Stimulated activated naive CD8-positive, alpha-beta T cell treated with anti-CD3 and anti-CD28 coated beads, Interleukin-15, Interleukin-2, amounts not matched to agents 100 U/mL and 50 U/mL, for 24 hours (primary cell): ENCODE results near the gene GSE1.
"Not testable (repeated sequence)": the region's sequence is repeated elsewhere in the genome, so short reads cannot be mapped to it uniquely, and the experiment has no call there.

ENCODE experiments used
- ATAC-seq: fragments of 150-1000 bp; cut with Tn5 transposase; one replicate; pipeline ENCODE4 v1.10.0; 2021
- DNase-seq: peaks from one replicate; pipeline ENCODE4 v3.0.0; 2021

Gene GSE1

DNA sequence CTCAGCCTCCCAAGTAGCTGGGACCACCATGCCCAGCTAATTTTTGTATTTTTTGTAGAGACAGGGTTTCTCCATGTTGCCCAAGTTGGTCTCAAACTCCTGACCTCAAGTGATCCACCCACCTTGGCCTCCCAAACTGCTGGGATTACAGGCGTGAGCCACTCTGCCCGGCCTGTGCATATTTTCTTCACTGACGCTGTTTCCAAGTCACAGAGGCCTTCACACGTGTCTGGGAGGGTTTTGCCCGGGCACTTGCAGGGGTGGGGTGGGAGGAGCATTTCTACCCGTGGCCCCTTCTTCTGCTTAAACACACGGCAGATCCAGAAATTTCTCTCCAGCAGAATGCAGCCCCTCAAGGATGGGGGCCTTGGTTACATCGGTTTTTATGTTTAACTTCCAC is 20.8 kb upstream of the GSE1 start:
- ATAC-seq, result not testable (repeated sequence)

DNA sequence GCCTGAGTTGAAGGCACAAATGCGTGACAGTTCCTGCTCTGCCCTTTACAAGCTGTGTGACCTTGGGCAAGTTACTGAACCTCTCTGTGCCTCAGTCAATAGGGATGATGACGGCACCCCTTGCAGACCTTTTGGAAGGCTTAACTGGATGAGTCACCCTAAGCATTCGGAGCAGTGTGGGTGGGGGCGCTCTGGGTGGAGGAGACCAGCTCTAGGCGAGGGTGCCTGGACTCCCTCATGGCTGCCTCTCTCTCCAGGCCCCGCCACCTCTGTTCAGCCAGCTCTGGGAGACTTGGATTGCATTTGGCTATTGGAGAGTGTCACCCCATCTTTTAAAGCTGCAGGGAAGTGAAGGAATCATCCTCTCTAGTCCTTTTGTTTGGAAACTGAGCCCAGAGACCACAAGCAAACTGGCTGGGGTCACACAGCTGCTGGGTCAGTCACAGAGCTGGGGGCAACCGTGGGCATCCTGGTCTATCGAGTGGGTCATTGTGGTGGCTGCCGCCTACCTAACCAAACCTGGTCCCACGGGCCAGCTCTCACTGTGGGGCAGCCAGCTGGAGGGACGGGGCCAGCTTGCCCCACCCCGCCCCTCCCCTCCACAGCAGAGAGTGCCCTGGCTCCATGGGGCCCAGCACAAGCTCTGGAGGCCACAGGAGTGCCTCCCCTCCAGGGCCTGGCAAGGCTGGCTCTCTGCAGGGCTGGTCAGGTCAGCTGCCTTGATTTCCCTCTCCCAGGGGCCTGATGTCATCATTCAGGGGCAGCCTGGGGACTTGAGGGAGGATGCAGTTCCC is 20.2 kb upstream of the GSE1 start:
- DNase-seq (no peak), ATAC-seq (peak; percentile 40)

More for the DNA sequence above, 20.8 kb upstream of the GSE1 start:
- not testable (repeated sequence) for DNase-seq

DNA sequence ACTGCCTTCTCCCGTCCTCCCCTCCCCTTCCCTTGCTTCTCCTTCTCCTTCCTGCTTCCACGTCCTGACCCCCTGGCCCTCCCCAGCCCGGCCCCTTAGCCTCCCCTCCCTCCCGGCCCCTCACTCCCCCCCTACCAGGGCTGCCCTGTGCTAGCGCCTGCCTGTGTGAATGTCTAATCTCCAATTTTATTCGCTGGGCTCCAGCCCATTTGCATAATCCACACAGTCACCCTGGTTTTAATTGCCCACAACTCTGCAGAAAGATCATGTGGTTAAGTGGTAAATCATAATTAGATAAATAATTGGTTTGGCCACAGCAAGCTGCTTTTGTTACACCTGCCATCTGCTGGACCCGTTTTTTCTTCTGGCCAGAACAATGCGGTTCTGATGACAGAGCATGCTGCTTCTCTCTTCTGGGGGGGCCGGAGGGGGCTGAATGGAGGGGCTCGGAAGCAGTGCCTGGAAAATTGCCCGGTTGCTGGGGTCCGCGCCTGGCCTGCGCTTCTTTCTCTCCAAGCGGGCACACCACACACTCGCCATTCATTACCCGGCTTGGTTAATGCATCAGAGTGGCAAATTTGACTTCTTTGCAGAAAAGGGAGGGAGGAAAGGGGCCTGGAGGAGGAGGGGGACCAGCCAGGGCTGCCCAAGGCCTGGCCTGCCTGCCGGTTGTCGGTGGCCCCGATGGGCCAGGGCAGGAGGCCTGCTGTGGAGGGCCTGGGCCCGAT is 19.5 kb upstream of the GSE1 start:
- DNase-seq, result no peak
- no peak for ATAC-seq

DNA sequence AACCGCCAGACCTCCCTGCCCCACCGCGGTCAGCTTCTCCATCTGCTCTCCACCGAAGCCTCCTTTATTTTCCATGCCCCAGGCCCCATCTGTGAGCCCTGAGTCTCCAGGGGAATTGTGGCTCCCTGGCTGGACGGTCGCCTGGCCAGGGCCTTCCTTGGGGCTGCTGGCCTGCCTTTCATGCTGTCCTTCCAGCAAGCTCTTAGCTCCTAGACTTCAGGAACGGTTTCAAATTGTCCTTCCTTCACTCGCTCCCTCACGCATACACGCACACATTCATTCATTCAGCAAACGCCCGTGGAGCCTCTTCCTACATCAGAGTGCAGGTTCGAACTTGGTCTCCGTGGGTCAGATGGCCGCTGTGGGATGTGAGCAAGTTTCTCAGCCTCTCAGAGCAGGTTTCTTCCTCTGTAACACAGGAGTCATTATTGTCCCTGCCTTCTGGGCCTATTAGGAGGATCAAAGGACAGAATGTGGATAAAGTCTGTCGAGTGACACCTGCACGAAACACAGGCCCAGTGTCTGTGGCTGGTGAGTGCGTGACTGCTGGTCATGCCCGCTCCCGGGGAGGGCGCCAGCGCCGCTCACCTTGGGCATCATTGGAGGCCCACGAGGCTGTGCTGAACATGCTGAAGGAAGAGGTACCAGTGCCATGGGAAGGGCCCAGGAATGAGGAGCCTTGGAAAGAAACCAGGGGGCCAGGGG is 18.7 kb upstream of the GSE1 start:
- no peak for ATAC-seq
- no peak for DNase-seq

DNA sequence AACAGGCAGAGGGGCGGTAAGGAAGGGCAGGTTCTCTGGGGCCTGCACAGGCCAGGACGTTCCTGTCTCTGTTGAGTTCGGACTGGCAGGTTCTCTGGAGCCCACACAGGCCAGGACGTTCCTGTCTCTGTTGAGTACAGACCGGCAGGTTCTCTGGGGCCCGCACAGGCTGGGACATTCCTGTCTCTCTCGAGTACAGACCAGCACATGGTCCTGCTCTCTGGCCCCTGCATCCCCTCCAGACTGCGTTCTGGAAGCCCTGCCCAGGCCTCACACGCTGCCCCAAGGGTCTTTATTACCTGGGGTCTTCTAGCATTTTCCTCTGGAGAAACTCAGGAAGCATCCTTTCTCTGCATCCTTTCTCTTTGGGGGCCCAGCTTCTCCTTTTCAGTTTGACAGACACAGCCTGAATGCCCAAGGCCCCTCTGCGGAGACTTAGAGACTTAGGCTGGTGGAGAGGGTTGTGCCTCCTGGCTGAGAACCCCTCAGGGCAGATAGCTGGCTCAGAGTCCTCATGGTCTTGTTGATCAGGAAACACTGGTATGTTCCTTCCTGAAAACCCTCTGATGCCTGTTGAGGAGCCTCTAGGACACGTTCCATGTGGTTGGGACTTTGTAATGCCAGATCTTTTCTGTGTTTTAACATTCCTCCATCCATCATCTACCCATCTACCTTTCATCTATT is 18.0 kb upstream of the GSE1 start:
- ATAC-seq (no peak), DNase-seq (no peak)

DNA sequence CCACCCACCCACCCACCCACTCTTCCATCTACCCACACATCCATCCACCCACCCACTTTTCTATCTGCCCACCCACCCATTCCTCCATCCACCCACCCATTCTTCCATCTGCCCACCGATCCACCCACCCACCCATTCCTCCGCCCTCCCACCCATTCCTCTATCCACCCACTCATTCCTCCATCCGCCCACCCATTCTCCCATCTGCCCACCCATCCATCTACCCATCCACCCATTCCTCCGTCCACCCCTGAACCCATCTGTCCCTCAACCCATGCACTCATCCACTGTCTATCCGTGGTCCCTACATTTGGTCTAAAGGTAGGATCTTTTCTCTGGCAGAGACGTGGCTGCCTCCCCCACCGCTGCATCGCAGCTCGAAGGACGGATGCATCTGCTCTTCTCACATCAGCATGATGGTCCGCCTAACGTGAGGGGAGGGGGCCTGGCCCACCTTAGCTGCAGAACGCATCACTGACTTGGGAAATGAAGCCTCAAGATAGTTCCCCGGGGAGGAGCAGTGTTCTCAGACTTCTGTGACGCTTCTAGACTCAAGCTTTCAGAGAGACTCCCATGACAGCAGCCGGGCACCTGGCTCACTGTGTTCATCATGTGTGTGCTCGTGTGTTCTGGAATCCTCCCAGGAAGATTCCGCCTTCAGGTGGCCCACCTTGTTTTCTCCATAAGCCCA is 17.2 kb upstream of the GSE1 start:
- no peak for ATAC-seq
- DNase-seq, result no peak

DNA sequence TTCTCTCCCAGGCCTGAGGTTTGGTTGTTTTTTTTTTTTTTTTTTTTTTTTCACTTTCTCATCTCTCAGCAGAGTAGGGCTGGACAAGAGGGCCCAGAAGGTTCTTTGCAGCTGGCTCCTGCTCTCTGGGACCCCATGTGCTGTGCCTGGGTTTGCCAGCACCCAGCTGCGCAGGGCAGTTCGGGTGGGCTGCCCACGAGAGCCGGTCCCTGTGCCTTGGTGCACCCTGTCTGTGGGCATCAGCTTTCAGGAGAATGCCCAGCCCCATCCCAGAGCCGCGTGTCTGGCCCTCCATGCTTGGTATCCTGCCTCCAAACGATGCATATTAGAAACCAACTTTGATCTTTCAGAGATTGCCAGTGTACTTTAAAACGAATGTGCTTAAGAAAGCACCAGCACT is 15.0 kb upstream of the GSE1 start:
- no peak for ATAC-seq
- DNase-seq, result no peak

DNA sequence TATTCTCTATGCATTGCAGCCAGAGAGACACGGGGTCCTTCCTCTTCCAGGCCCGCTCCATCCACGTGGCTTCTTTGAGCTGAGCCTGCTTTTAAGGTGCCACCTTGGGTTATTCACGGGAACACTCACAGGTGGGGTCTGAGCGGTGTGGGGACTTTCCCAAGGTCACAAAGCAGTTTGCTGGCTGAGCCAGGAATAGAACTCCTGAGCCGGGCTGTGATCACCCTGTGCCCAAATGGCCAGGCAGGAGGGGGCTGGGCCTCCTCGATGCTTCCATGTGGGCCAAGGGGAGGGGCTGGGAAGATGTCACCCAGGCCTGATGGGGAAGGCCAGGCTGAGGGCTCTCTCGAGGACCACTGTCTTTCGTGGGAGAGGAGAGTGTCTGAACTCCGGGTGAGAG is 13.0 kb upstream of the GSE1 start:
- DNase-seq (no peak), ATAC-seq (no peak)

DNA sequence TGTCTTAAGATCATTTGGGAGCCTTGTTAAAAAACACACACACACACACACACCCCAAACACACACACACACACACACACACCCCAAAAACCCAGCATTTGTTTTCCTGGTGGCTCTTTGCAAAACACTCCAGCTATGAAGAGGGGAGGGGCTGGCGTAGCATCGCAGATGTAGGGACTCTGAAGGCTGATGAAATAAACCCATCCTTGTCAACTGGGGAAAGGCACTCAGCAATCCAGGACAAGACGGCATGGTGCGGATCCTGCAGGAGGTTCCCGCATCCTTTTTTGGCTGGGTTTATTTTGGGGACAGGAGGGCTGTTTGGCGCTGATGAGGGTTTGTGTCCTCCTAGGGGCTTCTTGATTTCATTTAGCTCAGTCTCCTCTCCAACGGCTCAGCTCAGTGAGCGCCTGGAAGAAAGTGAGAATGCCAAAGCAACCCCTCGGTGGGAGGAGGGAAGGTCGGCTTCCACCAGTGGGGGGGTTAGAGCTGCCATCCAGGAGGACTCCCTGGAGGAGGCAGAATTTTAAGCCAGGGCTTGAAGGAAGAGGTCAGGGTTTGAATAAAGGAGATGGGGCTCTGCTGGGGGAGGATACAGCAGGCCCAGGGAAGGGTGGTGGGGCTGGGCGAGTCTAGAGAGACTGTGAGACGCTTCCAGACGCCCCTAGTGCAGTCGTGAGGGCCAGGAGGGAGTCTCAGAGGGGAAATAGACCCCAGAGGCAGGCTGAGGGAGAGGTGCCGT is 12.4 kb upstream of the GSE1 start:
- no peak for DNase-seq
- no peak for ATAC-seq

DNA sequence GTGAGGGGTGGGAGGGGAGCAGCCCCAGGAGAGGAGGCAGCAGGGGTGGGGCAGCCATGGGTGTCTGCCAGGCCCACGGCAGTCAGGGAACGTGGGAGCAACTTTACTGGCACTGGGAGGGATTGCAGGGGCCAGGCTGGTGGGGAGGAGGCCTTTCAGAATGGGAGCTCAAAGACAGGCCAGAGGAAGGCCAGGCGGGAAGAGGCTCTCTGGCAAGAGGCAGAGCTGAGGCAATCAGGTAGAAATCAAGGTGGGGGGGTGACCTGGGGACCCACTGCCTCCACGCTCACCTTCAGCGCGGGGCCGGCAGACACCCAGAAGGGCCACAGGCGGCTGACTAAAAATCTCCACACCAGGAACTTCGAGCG is 11.9 kb upstream of the GSE1 start:
- DNase-seq, result no peak
- no peak for ATAC-seq

DNA sequence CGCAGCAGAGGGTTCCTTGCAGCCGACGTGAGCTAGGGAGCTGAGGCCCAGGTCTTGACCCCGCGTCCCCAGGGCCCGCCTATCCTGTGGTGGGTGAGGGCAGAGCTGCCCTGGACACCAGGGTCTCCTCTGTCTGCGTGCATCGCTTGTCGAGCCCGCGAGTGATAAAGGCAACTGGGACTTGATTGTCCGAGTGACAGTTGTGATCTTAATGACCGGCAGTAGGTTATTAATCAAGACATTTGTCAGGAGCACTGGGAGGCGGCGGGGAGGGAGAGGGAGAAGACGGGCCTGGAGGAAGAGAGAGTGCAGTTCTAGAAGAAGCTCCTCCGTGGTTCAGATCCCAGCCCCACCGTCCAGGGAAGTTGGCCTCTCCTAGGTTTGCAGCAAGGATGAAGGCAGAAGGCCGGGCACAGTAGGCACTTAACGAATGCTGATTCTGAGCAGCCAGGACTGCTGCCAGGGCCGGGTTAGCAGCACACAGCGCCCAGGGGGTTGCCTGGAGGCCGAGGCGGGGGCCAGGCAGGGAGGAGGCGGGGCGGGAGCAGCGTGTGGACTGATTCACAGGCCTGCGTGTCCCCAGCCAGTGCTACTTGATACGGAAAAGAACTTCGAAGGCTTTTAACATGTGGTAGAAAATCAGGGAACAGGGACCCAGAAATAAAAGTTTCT is 11.3 kb upstream of the GSE1 start:
- DNase-seq (no peak), ATAC-seq (no peak)

DNA sequence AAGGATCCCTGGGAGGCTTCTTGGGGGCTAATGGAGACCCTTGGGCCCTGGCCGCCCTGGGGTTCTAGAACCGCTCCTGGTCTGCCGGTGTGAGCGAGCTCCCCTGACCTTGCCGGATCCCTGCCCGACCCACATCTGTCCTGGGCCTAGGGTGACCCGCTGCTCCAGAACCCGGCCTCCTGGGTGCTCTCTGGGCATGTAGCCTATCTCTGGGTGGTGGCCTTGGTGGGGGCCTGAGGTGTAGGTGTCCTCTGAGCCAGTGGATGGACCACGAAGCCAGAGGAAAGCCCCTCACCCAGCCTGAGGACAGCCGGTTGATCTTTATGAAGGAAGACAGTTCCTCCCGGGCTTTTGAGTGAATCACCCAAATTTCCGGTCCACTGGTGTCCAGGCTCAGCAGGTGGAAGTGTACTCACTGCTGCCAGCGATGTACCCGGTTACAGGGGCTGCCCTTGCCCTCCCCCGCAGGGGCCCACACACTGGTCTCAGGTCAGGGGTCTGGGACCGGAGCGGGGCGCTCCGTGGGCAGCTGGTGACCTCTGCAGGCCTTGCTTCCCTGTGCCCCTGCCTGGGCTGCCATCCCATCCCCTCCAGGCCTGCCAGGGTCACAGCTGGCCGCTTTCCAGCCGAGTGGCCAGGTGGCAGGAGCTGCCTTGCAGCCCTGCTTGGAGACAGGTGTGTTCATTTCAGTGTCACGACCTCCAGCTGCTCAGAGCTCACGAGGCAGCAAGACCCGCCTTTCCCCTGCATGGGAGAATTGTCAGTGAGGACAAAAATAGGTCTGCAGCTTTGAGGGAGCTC is 10.5 kb upstream of the GSE1 start:
- no peak for ATAC-seq
- DNase-seq, result no peak

DNA sequence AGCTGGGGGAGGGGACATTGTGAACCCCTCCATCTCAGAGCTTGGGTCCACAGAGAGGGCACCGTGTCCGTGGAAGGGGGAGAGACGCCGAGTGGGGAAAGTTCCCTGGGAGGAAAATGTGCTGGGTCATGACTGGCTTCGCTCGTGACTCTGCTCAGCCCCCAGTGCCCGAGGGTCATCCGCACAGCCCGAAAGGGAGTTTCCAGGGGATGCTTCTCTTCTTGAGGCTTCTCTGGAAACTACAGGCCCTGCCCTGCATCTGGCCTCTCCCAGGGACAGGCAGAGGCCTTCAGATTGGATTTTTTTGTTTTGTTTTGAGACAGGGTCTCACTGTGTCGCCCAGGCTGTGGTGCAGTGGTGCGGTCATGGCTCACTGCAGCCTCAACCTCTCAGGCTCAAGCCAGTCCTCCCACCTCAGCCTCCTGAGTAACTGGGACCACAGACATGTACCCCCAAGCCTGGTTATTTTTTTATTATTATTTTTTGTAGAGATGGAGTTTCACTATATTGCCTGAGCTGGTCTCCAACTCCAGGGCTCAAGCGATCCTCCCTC is 9.8 kb upstream of the GSE1 start:
- no peak for DNase-seq

DNA sequence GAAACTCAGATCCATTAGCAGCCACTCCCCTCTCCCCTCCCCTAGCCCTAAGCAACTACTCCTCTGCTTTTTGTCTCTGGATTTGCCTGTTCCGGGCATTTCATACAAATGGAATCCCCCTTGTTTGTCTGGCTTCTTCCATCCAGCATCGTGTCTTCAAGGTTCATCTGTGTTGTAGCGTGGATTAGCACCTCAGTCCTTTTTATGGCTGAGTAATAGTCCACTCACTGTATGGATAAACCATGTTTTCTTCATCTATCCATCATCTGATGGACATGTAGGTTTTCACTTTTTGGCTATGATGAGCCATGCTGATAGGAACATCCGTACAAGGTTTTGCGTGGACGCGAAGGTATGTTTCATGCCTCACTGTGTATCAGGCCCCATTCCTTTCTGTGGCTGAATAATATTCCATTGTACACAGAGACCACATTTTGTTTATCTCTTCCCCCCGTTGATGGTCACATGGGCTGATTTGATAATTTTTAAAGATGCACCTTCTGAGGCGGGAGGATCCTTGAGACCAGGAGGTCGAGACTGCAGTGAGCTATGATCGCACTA is 8.9 kb upstream of the GSE1 start:
- ATAC-seq (no peak), DNase-seq (no peak)

More for the DNA sequence above, 9.8 kb upstream of the GSE1 start:
- no peak for ATAC-seq

DNA sequence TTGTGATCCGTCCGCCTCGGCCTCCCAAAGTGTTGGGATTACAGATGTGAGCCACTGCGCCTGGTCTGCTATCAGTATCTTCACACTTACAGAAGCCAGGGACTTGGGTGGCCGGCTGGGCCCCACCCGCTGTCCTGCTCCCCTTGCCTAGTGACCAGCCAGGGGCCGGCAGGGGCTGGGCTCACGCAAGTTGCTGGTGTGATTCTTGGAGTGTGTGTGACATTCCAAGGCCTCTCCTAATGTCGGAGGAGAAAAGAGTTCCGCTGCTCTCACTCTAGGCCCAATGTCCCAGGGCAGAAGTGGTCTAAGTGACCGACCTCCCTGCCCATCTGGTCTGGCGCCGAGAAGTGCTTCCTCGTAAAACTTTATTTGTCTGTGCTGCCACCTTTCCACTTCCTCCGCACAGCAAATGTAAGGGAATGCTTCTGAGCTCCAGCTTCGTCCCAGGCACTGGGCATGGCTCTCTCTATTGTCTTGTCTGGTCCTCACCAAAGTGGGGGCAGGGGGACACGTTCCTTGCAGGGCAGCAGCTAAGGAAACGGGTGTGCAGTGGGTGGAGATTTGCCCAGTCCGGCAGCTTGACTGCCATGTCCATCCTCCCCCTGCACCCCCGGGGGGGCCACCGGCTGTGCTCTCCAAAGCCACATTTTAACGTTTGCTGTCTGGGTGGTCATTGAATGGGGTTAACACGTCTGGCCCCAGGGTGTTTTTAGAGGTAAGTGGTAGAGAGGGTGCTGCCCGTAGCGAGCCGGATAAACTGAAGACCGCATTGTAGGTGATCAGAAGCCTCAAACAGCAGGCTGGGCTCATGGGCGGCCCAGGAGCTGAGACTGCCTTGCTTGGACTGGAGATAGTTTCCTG is 7.8 kb upstream of the GSE1 start:
- DNase-seq, result no peak
- ATAC-seq, result no peak

DNA sequence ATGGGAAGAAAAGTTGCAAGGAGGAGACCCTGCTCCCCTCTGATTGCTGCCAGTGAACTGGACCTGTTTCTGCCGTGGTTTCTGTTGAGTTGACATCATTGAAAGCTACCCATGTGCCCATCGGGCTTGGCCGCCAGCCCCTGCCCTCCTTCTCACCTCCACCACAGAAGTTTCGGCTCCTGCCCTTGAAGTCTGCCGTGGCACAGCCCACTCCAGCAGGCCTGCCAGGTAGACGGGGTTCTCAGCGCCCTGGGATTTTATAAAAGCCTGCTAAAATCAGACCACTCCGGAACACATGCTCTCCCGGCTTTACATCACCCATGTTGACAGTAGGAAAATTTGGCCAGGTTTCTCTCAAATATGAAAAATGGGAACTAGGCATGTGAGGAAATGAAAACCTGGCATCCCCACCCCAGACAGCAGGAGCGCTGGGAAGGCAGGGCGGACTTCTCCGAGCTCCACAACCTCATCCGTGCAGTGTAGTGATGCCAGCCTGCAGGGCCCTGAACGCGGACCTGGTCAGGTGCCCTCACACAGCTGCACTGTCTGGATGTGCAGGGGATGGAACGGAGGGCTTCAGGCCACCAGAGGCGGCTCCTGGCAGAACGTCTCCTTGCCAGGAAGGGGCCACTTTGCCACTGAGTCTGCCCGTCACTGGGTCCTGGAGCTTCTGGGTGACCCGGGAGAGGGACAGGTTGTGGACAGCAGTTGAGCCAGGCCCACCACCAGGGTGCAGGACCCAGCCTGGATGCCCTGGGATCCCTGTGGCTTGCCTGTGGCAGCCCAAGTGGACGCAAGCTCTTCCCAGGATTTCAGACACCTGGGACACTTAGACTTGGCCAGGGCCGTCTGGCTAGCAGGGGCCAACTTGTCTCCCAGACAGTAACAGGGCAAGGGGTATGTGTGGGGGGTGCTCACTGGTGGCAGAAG is 6.9 kb upstream of the GSE1 start:
- no peak for ATAC-seq
- no peak for DNase-seq

DNA sequence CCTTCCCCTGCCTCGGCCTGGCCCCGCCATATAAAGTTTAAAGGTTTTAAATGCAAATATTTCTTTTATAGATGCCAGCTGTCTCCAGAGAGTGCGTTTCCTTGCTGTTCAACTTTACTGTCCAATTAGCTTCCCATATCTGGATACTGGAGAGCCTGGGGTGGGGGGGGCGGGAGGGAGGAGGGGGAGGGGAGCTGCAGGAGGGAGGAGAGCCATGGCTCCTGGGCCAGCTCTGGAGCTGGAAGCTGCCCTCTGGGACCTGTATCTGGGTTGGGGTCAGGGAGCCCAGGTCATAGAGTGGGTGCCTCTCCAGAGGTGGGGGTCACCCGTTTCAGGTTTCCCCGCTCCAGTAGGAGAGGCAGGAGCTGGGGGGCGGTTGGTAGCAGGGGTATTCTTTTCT is 6.2 kb upstream of the GSE1 start:
- ATAC-seq (no peak), DNase-seq (no peak)
